Endothelial cell (in vitro differentiated cells): ENCODE results near the gene MGAT4A. TPM values are rescaled to one million over a fixed set of nuclear protein-coding genes. Genes with fewer than 3 reads are reported as not detected.

ENCODE experiments used
- DNase-seq: peaks from one replicate; pipeline ENCODE4 v3.0.0; 2021; ENCODE audit warnings: low spot score
- H3K27ac Mint-ChIP-seq: one replicate; pipeline ENCODE4 v1.8.0; 2021; ENCODE audit warnings: mixed read lengths, inconsistent platforms; ENCODE audit not compliant: unreplicated experiment
- H3K27me3 Mint-ChIP-seq: one replicate; pipeline ENCODE4 v1.8.0; 2021; ENCODE audit warnings: mild to moderate bottlenecking, moderate library complexity, mixed read lengths, inconsistent platforms; ENCODE audit not compliant: unreplicated experiment
- H3K36me3 Mint-ChIP-seq: one replicate; pipeline ENCODE4 v1.8.0; 2021; ENCODE audit warnings: mild to moderate bottlenecking, low read depth, mixed read lengths, inconsistent platforms; ENCODE audit not compliant: unreplicated experiment
- H3K4me1 Mint-ChIP-seq: one replicate; pipeline ENCODE4 v1.8.0; 2021; ENCODE audit warnings: mild to moderate bottlenecking, mixed read lengths, inconsistent platforms; ENCODE audit not compliant: unreplicated experiment
- H3K4me3 Mint-ChIP-seq: one replicate; pipeline ENCODE4 v1.8.0; 2021; ENCODE audit warnings: mild to moderate bottlenecking, mixed read lengths, inconsistent platforms; ENCODE audit not compliant: unreplicated experiment
- H3K9me3 Mint-ChIP-seq: one replicate; pipeline ENCODE4 v1.8.0; 2021; ENCODE audit warnings: mixed read lengths, inconsistent platforms; ENCODE audit not compliant: unreplicated experiment
- CTCF ChIP-seq: fragments of 200-600 bp; sonication (generic); IDR thresholded peaks from one replicate; pipeline ENCODE4 v1.5.0; 2021; ENCODE audit warnings: antibody characterized with exemption; ENCODE audit not compliant: unreplicated experiment
- total RNA-seq: library from RNA; stranded (reverse); fragmentation: NEBNext Ultra II Directional; extraction: Animal tissue kit (Norgen Biotek cat#: 25700); gene quantifications from one replicate; pipeline ENCODE4 v1.2.1, GENCODE V29; 2021; ENCODE audit not compliant: unreplicated experiment

Gene MGAT4A
- total RNA-seq, 1 donor from 2014 or later: 7.3 TPM

- Mint-ChIP-seq H3K4me1 (no peaks in the 10 kb centered on the region), H3K27me3 (peaks cover 12% of the 10 kb centered on the region), H3K4me3 (no peak overlapping the region), H3K9me3 (no peaks in the 10 kb centered on the region), H3K36me3 (peaks cover 39% of the 10 kb centered on the region), H3K27ac (no peak overlapping the region)
- peak; percentile 90 for TF ChIP-seq CTCF
- peak; percentile 75 for DNase-seq
These were observed 161.6 kb downstream of the MGAT4A start for GRCh38 chr2:98569197-98569793.

Other genes starting within 250 kb of the MGAT4A start
- gene COA5, start 122.6 kb downstream of the MGAT4A start, total RNA-seq: 21.6 TPM
- 33.0 TPM for gene UNC50, start 122.5 kb downstream of the MGAT4A start, total RNA-seq
- gene CRACDL, start 205.1 kb upstream of the MGAT4A start, total RNA-seq: 3.3 TPM